ENCODE measurements around the gene AKAP10. TPM values are rescaled to one million over a fixed set of nuclear protein-coding genes. Genes with fewer than 3 reads are reported as not detected.
"Not testable (repeated sequence)": the region's sequence is repeated elsewhere in the genome, so short reads cannot be mapped to it uniquely, and the experiment has no call there.

Gene AKAP10
- total RNA-seq, 1 experiment from 2014 or later: 52.7 TPM

DNA sequence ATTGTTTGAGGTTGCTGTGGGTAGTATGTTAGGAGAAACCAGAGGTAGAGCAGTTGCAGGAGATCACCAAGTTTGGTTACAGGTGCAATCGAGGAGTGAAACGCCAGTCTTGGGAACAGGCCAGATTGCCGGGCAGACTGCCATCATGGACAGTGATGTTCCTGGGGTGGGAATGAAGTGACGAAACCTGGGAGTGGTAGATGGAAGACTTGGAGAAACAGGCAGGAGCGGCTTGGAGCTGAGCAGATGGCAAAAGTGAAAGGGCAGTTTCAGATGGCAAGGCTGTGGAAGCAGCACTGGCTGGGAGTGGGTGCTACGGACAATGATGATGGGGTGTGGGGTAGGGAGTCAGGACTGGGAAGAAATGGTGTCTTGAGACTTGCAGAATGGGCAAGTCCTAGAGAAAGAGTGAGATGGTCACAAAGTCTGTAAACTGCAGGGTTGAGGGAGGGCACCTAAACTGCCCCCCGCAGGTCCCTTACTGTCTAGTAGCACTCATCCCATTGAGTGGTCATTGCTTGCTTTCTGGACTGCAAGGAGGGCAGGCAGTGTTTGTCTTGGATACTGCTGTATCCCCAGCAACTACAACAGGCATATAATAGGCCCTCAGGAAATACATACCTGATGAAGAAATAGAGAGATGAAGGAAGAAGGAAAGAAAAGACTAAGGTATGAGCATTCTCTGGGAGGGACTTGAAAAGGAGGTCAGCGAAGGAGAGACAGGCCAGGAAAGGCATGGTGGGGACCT lies 80.4 kb downstream of the AKAP10 start:
- H3K27me3 ChIP-seq (ENCODE audit: insufficient read depth, low read depth): no peaks in the 10 kb centered on the region; the same call in 1 of the 2 replicates
- H3K79me2 ChIP-seq (ENCODE audit: low read depth): no peaks in the 10 kb centered on the region
- H3K9me2 ChIP-seq (ENCODE audit: insufficient read depth): no peaks in the 10 kb centered on the region
- CTCF ChIA-PET: no interaction called here
- intact Hi-C loops (cut with micrococcal nuclease; ENCODE audit: unreplicated experiment): no loop called here
- BruUV-seq (replicated peaks): no TSS peak
- no peak for DNase-seq
- no peaks in the 10 kb centered on the region for H3K9me3 ChIP-seq (ENCODE audit: insufficient read depth, low read depth)
- H3K4me3 ChIP-seq: no peak overlapping the region
- no peak overlapping the region for H3K4me2 ChIP-seq
- TF ChIP-seq, protein P1, sequence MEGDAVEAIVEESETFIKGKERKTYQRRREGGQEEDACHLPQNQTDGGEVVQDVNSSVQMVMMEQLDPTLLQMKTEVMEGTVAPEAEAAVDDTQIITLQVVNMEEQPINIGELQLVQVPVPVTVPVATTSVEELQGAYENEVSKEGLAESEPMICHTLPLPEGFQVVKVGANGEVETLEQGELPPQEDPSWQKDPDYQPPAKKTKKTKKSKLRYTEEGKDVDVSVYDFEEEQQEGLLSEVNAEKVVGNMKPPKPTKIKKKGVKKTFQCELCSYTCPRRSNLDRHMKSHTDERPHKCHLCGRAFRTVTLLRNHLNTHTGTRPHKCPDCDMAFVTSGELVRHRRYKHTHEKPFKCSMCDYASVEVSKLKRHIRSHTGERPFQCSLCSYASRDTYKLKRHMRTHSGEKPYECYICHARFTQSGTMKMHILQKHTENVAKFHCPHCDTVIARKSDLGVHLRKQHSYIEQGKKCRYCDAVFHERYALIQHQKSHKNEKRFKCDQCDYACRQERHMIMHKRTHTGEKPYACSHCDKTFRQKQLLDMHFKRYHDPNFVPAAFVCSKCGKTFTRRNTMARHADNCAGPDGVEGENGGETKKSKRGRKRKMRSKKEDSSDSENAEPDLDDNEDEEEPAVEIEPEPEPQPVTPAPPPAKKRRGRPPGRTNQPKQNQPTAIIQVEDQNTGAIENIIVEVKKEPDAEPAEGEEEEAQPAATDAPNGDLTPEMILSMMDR (conservative IDR thresholded peaks at IDR 0.05): no peak
- TF ChIP-seq EZH2 (IDR thresholded peaks at IDR 0.05; ENCODE audit: low read depth): no peak
- peaks cover 35% of the 10 kb centered on the region; the same call in 1 of the 2 replicates for H3F3A ChIP-seq (ENCODE audit: insufficient read depth, low read depth)
- no peak overlapping the region for H3K27ac ChIP-seq
- H2AFZ ChIP-seq: no peak overlapping the region
- H3K4me1 ChIP-seq (replicated peaks; ENCODE audit: insufficient read depth): peaks cover 27% of the 10 kb centered on the region
- POLR2A ChIA-PET (ENCODE audit: unreplicated experiment): no interaction called here
- no peaks in the 10 kb centered on the region for H4K20me1 ChIP-seq (ENCODE audit: insufficient read depth)
- H3K36me3 ChIP-seq (ENCODE audit: low read depth): no peaks in the 10 kb centered on the region

DNA sequence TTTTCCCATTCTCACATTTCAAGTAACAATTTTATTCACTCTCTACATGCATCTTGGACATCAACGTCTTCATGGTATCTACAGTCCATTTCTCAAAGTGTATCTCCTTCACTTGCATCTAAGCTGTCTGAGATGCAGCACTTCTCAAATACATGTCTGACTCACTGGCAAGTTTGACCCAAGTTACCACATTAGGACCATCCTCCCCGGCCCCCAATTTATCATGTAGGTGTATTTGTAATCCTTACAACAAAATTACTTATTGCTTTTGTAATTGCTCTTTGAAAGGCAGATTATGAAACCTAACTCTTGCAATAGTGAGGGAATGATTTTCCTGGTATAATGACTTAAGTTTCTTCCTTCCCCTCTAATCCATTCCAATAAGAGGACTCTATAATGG lies 80.9 kb downstream of the AKAP10 start:
- BruUV-seq (replicated peaks): no TSS peak
- Histone ChIP-seq H4K20me1 (ENCODE audit: insufficient read depth) (no peaks in the 10 kb centered on the region), H3K27ac (no peak overlapping the region), H3K79me2 (ENCODE audit: low read depth) (no peaks in the 10 kb centered on the region), H3F3A (ENCODE audit: insufficient read depth, low read depth) (peaks cover 35% of the 10 kb centered on the region; the same call in 1 of the 2 replicates), H3K36me3 (ENCODE audit: low read depth) (no peaks in the 10 kb centered on the region), H3K27me3 (ENCODE audit: insufficient read depth, low read depth) (no peaks in the 10 kb centered on the region; the same call in 1 of the 2 replicates), H3K9me3 (ENCODE audit: insufficient read depth, low read depth) (no peaks in the 10 kb centered on the region), H3K4me3 (no peak overlapping the region), H2AFZ (no peak overlapping the region), H3K9me2 (ENCODE audit: insufficient read depth) (no peaks in the 10 kb centered on the region), H3K4me2 (no peak overlapping the region), H3K4me1 (replicated peaks; ENCODE audit: insufficient read depth) (peaks cover 27% of the 10 kb centered on the region)
- no peak for TF ChIP-seq EZH2 (IDR thresholded peaks at IDR 0.05; ENCODE audit: low read depth)
- TF ChIP-seq, protein P1 (conservative IDR thresholded peaks at IDR 0.05): no peak
- DNase-seq: no peak
- ChIA-PET CTCF (no interaction called here), POLR2A (ENCODE audit: unreplicated experiment) (no interaction called here)
- intact Hi-C loops (cut with micrococcal nuclease; ENCODE audit: unreplicated experiment): no loop called here

DNA sequence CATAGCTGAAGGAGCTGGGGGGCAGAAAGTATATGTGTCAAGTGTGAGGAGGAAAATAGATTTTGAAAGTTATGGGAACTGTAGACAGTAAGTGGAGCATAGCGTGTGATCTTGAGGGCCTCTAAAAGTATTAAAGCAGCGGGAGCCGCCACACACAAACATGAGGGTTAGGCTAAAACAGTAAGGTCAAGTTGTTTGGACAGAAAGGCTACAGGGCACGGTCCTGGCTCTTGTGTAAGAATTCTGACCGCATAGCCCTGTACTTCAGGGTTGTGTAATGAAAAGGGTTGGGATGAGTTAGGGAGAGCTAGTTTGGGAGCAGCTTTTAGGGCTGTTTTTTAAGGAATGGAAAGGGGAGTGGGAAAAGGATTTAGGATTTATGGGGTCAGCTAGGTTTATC lies 87.1 kb downstream of the AKAP10 start:
- H3K4me1 ChIP-seq (replicated peaks; ENCODE audit: insufficient read depth); BruUV-seq (replicated peaks); H4K20me1 ChIP-seq (ENCODE audit: insufficient read depth); H3K9me2 ChIP-seq (ENCODE audit: insufficient read depth); H3F3A ChIP-seq (ENCODE audit: insufficient read depth, low read depth); H3K79me2 ChIP-seq (ENCODE audit: low read depth); CTCF ChIA-PET; H3K36me3 ChIP-seq (ENCODE audit: low read depth); H3K4me2 ChIP-seq; H2AFZ ChIP-seq; H3K9me3 ChIP-seq (ENCODE audit: insufficient read depth, low read depth); H3K27me3 ChIP-seq (ENCODE audit: insufficient read depth, low read depth); DNase-seq; H3K27ac ChIP-seq; intact Hi-C loops (cut with micrococcal nuclease; ENCODE audit: unreplicated experiment); POLR2A ChIA-PET (ENCODE audit: unreplicated experiment); H3K4me3 ChIP-seq: not testable (repeated sequence)

DNA sequence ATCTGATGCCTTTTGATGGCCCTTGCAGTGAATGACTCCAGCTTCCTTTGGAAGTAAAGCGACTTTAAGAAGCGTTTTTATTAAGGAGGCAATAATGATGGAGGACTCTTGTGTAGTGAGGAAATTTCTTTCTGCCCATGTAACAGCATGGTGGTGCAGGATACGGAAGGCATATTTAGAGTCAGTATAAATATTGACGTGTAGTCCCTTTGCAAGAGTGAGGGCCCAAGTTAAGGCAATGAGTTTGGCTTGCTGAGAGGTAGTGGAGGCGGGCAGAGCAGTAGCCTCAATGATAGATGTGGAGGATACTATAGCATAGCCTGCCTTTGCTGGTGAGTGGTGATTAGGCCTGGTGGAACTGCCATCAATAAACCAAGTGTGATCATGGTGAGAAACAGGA lies 87.6 kb downstream of the AKAP10 start:
- BruUV-seq (replicated peaks); H3K27me3 ChIP-seq (ENCODE audit: insufficient read depth, low read depth); H3F3A ChIP-seq (ENCODE audit: insufficient read depth, low read depth); H3K4me1 ChIP-seq (replicated peaks; ENCODE audit: insufficient read depth); H4K20me1 ChIP-seq (ENCODE audit: insufficient read depth); intact Hi-C loops (cut with micrococcal nuclease; ENCODE audit: unreplicated experiment); H3K27ac ChIP-seq; DNase-seq; H3K9me3 ChIP-seq (ENCODE audit: insufficient read depth, low read depth); CTCF ChIA-PET; H3K36me3 ChIP-seq (ENCODE audit: low read depth); H3K79me2 ChIP-seq (ENCODE audit: low read depth); H3K4me3 ChIP-seq; H2AFZ ChIP-seq; H3K4me2 ChIP-seq; H3K9me2 ChIP-seq (ENCODE audit: insufficient read depth): not testable (repeated sequence)
- POLR2A ChIA-PET (ENCODE audit: unreplicated experiment): interaction anchor here (0.7 kb wide), 1 partner anchor 504 kb away, joined by 8 read pairs; no protein-coding TSS in a partner anchor
